GM23248 (cell line): ENCODE measurements around the gene NCK2. TPM values are rescaled to one million over a fixed set of nuclear protein-coding genes. Genes with fewer than 3 reads are reported as not detected.

Experiments
- DNase-seq: peaks from one replicate; pipeline ENCODE4 v3.0.0-alpha.2; 2015
- H2AFZ ChIP-seq: fragments of 200-600 bp; sonication (generic); 2 replicates; pipeline ENCODE4 v1.6.1; 2016; ENCODE audit warnings: antibody characterized with exemption
- H3F3A ChIP-seq: fragments of 200-600 bp; sonication (generic); 2 replicates; pipeline ENCODE4 v1.6.1; 2016; ENCODE audit warnings: mild to moderate bottlenecking, antibody characterized with exemption, mixed run types; ENCODE audit not compliant: insufficient read depth
- H3K27ac ChIP-seq: fragments of 200-600 bp; sonication (generic); 2 replicates; pipeline ENCODE4 v1.5.1; 2016; ENCODE audit warnings: mild to moderate bottlenecking
- H3K27me3 ChIP-seq: fragments of 200-600 bp; sonication (generic); replicated peaks from 2 replicates; pipeline ENCODE4 v1.6.1; 2016; ENCODE audit warnings: mild to moderate bottlenecking; ENCODE audit not compliant: insufficient read depth
- H3K36me3 ChIP-seq: fragments of 200-600 bp; sonication (generic); 2 replicates; pipeline ENCODE4 v1.6.1; 2016; ENCODE audit warnings: low read depth, mild to moderate bottlenecking
- H3K4me1 ChIP-seq: fragments of 200-600 bp; sonication (generic); 2 replicates; pipeline ENCODE4 v1.6.1; 2016; ENCODE audit warnings: mild to moderate bottlenecking; ENCODE audit not compliant: insufficient read depth
- H3K4me2 ChIP-seq: fragments of 200-600 bp; sonication (generic); one replicate; pipeline ENCODE4 v1.6.1; 2016; ENCODE audit warnings: mild to moderate bottlenecking; ENCODE audit not compliant: unreplicated experiment
- H3K4me3 ChIP-seq: fragments of 200-600 bp; sonication (generic); 2 replicates; pipeline ENCODE4 v1.5.1; 2016; ENCODE audit warnings: mild to moderate bottlenecking
- H3K79me2 ChIP-seq: fragments of 200-600 bp; sonication (generic); 2 replicates; pipeline ENCODE4 v1.6.1; 2016; ENCODE audit warnings: mild to moderate bottlenecking; ENCODE audit not compliant: insufficient read depth
- H3K9ac ChIP-seq: fragments of 200-600 bp; sonication (generic); 2 replicates; pipeline ENCODE4 v1.6.1; 2016; ENCODE audit warnings: mild to moderate bottlenecking
- H3K9me2 ChIP-seq: fragments of 200-600 bp; sonication (generic); 2 replicates; pipeline ENCODE4 v1.6.1; 2016; ENCODE audit warnings: mixed run types, mild to moderate bottlenecking, moderate library complexity; ENCODE audit not compliant: insufficient read depth
- H3K9me3 ChIP-seq: fragments of 200-600 bp; sonication (generic); one replicate; pipeline ENCODE4 v1.6.1; 2017; ENCODE audit warnings: low read depth
- H4K20me1 ChIP-seq: fragments of 200-600 bp; sonication (generic); 2 replicates; pipeline ENCODE4 v1.6.0; 2016; ENCODE audit not compliant: insufficient read depth
- EZH2 ChIP-seq: fragments of 200-600 bp; sonication (generic); IDR thresholded peaks from 2 replicates; pipeline ENCODE4 v1.6.1; 2018; ENCODE audit warnings: antibody characterized with exemption, mild to moderate bottlenecking; ENCODE audit not compliant: insufficient read depth, poor library complexity, severe bottlenecking
- EZH2phosphoT487 ChIP-seq: fragments of 200-600 bp; sonication (generic); IDR thresholded peaks from 2 replicates; pipeline ENCODE4 v1.6.1; 2018; ENCODE audit warnings: antibody characterized with exemption, moderate library complexity, mild to moderate bottlenecking, low read depth; ENCODE audit not compliant: insufficient read depth
- WGBS, 2 experiments: methylation state at CpG; one replicate each; pipeline ENCODE4 v1.1.6; 2015 to 2017; ENCODE audit warnings: low lambda C conversion rate in 2 of 2, low coverage in 1 of 2; ENCODE audit errors: missing lambda C conversion rate in 2 of 2; 5-methylcytosine and 5-hydroxymethylcytosine counted together
- in situ Hi-C: fragments of 300-500 bp; cut with MboI; formaldehyde crosslinking; loops from 2 replicates; pipeline ENCODE4 v1.15.0; 2020
- polyA plus RNA-seq: library from polyadenylated mRNA; unstranded; fragments of >200 nt; fragmentation: Nextera tagmentation; extraction: Ambion mirVana; gene quantifications from 2 replicates; pipeline ENCODE4 v1.2.1, GENCODE V29; 2016
- total RNA-seq: library from RNA; depleted of rRNA; stranded (reverse); fragments of >200 nt; shearing (Covaris generic); gene quantifications from 2 replicates; pipeline ENCODE4 v1.2.3, GENCODE V29; 2014

Gene NCK2
- total and polyA plus RNA-seq, 2 experiments from 2014 or later = 5.1 to 25.2 TPM

GRCh38 chr2:105865222-105865913, 120.7 kb downstream of the NCK2 start:
- 47 to 49% methylated on average over 9 of the region's 9 CpGs for WGBS, 2 experiments
- peaks cover 12% of the 10 kb centered on the region; the same call in 1 of the 2 replicates for H3F3A ChIP-seq
- no peak overlapping the region for H3K4me2 ChIP-seq
- no peaks in the 10 kb centered on the region for H3K36me3 ChIP-seq
- no peaks in the 10 kb centered on the region for H4K20me1 ChIP-seq
- no peak overlapping the region for H3K4me3 ChIP-seq
- in situ Hi-C loops = no loop called here
- H3K9me2 ChIP-seq = no peaks in the 10 kb centered on the region
- TF ChIP-seq EZH2 (no peak), EZH2phosphoT487 (no peak)
- DNase-seq = peak; percentile 72
- no peaks in the 10 kb centered on the region for H3K27me3 ChIP-seq
- no peaks in the 10 kb centered on the region for H3K9me3 ChIP-seq
- H2AFZ ChIP-seq = no peak overlapping the region
- H3K79me2 ChIP-seq = peaks cover 20% of the 10 kb centered on the region
- no peak overlapping the region for H3K9ac ChIP-seq
- H3K27ac ChIP-seq = no peak overlapping the region
- peaks cover 18% of the 10 kb centered on the region for H3K4me1 ChIP-seq

- peak; percentile 23 for DNase-seq
- Histone ChIP-seq H3K36me3 (no peaks in the 10 kb centered on the region), H3K4me2 (no peak overlapping the region), H3K9me3 (no peaks in the 10 kb centered on the region), H3K27me3 (no peaks in the 10 kb centered on the region), H2AFZ (no peak overlapping the region), H3K9ac (no peak overlapping the region), H3K27ac (no peak overlapping the region), H3F3A (peaks cover 12% of the 10 kb centered on the region; the same call in 1 of the 2 replicates), H3K4me1 (peaks cover 18% of the 10 kb centered on the region), H3K9me2 (no peaks in the 10 kb centered on the region), H4K20me1 (no peaks in the 10 kb centered on the region), H3K79me2 (peaks cover 21% of the 10 kb centered on the region), H3K4me3 (no peak overlapping the region)
- TF ChIP-seq EZH2phosphoT487 = no peak
- TF ChIP-seq EZH2 = no peak
- WGBS, 2 experiments = 86 to 89% methylated on average over 13 of the region's 13 CpGs
- in situ Hi-C loops = no loop called here
Observed at GRCh38 chr2:105866216-105867185, 121.8 kb downstream of the NCK2 start.

- H3K79me2 ChIP-seq = peaks cover 17% of the 10 kb centered on the region
- H3K4me3 ChIP-seq = no peak overlapping the region
- in situ Hi-C loops = no loop called here
- no peaks in the 10 kb centered on the region for H3K36me3 ChIP-seq
- no peak for TF ChIP-seq EZH2phosphoT487
- TF ChIP-seq EZH2 = no peak
- H3K9ac ChIP-seq = no peak overlapping the region
- no peaks in the 10 kb centered on the region for H4K20me1 ChIP-seq
- H2AFZ ChIP-seq = no peak overlapping the region
- DNase-seq = peak; percentile 8
- H3K4me1 ChIP-seq = peaks cover 18% of the 10 kb centered on the region
- no peak overlapping the region for H3K4me2 ChIP-seq
- 71% methylated on average over 7 of the region's 7 CpGs for WGBS, 2 experiments
- no peaks in the 10 kb centered on the region for H3K27me3 ChIP-seq
- no peaks in the 10 kb centered on the region for H3K9me3 ChIP-seq
- no peaks in the 10 kb centered on the region for H3K9me2 ChIP-seq
- H3F3A ChIP-seq = peaks cover 12% of the 10 kb centered on the region; the same call in 1 of the 2 replicates
- H3K27ac ChIP-seq = no peak overlapping the region
Observed at GRCh38 chr2:105867587-105867986, 122.9 kb downstream of the NCK2 start.

DNA sequence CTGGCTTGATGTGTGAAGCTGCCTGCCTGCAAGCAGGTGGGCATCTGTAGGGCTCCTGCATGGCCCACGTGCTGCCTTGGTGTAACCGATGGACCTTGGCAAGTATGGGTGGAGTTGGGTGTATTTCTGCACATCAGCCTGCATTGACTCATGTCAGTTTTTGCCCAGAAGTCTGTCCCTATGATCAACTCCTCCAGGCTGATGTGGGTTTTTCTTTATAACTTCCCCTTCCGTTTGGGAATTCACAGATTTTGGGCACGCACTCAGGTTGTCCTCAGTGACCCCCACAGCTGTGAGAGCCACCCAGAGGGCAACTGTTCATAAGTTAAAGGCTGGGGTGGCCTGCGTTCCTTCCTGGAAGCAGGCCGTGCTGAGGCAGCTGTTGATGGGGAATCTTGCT, 123.3 kb downstream of the NCK2 start:
- H3K79me2 ChIP-seq = peaks cover 14% of the 10 kb centered on the region
- WGBS, 2 experiments = 33 to 35% methylated on average over 6 of the region's 6 CpGs
- H3K9me3 ChIP-seq = no peaks in the 10 kb centered on the region
- H4K20me1 ChIP-seq = no peaks in the 10 kb centered on the region
- H3K4me1 ChIP-seq = peaks cover 18% of the 10 kb centered on the region
- H3K4me2 ChIP-seq = no peak overlapping the region
- no peak overlapping the region for H3K4me3 ChIP-seq
- H3K27ac ChIP-seq = no peak overlapping the region
- H2AFZ ChIP-seq = no peak overlapping the region
- no peaks in the 10 kb centered on the region for H3K36me3 ChIP-seq
- H3K9ac ChIP-seq = no peak overlapping the region
- H3K27me3 ChIP-seq = no peaks in the 10 kb centered on the region
- in situ Hi-C loops = no loop called here
- H3F3A ChIP-seq = peaks cover 12% of the 10 kb centered on the region; the same call in 1 of the 2 replicates
- DNase-seq = peak; percentile 18
- TF ChIP-seq EZH2phosphoT487 = no peak
- no peak for TF ChIP-seq EZH2
- no peaks in the 10 kb centered on the region for H3K9me2 ChIP-seq
